Uterus (tissue), 2 donors: ENCODE data around the gene SLC39A1.
"Not testable (repeated sequence)": the region's sequence is repeated elsewhere in the genome, so short reads cannot be mapped to it uniquely, and the experiment has no call there.

ENCODE experiments used
- CTCF ChIP-seq, 4 experiments: fragments of 200-600 bp in 2 of 4; fragments of 450-650 bp in 2 of 4; sonication (generic) in 2 of 4; IDR thresholded peaks; one replicate each; pipeline ENCODE4 v1.5.1; 2016 to 2019; ENCODE audit warnings: antibody characterized with exemption in 4 of 4, mild to moderate bottlenecking in 2 of 4, moderate library complexity in 1 of 4
- POLR2A ChIP-seq, 2 donors: fragments of 450-650 bp; IDR thresholded peaks; one replicate each; pipeline ENCODE4 v1.6.1; 2016; ENCODE audit warnings: antibody characterized with exemption in 2 of 2, mild to moderate bottlenecking in 1 of 2, moderate library complexity in 1 of 2

DNA sequence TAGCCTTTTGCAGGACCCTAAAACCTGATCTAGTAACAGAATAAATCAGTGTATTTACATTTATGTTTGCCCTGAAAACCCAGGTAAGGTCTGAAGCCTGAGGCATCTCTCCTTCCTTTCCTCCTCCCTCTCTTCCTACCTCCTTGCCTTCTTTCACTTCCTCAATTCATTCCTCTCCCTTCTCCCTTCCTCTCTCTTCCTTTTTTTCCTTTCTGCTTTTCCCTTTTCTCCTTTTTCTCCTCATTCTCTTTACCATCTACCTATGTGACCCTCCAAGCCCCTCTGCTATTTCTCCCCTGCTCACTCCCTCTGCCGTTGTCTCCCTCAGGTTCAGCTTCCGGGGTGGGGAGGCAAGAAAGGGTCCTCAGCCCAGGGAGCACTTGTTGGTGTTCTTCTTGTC is 18.4 kb upstream of the SLC39A1 start:
- TF ChIP-seq POLR2A, CTCF (IDR thresholded peaks at IDR 0.05): not testable (repeated sequence)
